ENCODE data around the gene SKIC3.

The SKIC3 gene

GRCh38 chr5:95519151-95519550 lies 35.6 kb downstream of the SKIC3 start:
- Histone ChIP-seq H3K9ac (no peak overlapping the region), H2AFZ (ENCODE audit: low read depth) (no peak overlapping the region), H3K36me3 (ENCODE audit: insufficient read depth) (no peaks in the 10 kb centered on the region; the same call in 1 of the 2 replicates), H3K4me2 (no peak overlapping the region), H3K4me3 (IDR thresholded peaks at IDR 0.05; ENCODE audit: insufficient read depth, low read depth, low read length) (no peak overlapping the region), H3K27ac (no peak overlapping the region), H4K20me1 (ENCODE audit: insufficient read depth) (no peaks in the 10 kb centered on the region), H3K79me2 (ENCODE audit: insufficient read depth, low read depth) (no peaks in the 10 kb centered on the region), H3K27me3 (ENCODE audit: insufficient read depth, low read depth) (no peaks in the 10 kb centered on the region), H3K4me1 (ENCODE audit: low read depth, poor library complexity, severe bottlenecking) (no peaks in the 10 kb centered on the region)
- no peak for TF ChIP-seq CTCF (conservative IDR thresholded peaks at IDR 0.05; ENCODE audit: low read depth, low read length)

- no peaks in the 10 kb centered on the region; the same call in 1 of the 2 replicates for H3K36me3 ChIP-seq (ENCODE audit: insufficient read depth)
- H3K9ac ChIP-seq, result no peak overlapping the region
- no peak overlapping the region for H3K27ac ChIP-seq
- H4K20me1 ChIP-seq (ENCODE audit: insufficient read depth), result no peaks in the 10 kb centered on the region
- H3K4me1 ChIP-seq (ENCODE audit: low read depth, poor library complexity, severe bottlenecking), result no peaks in the 10 kb centered on the region
- H2AFZ ChIP-seq (ENCODE audit: low read depth), result no peak overlapping the region
- H3K4me2 ChIP-seq, result no peak overlapping the region
- H3K79me2 ChIP-seq (ENCODE audit: insufficient read depth, low read depth), result no peaks in the 10 kb centered on the region
- H3K27me3 ChIP-seq (ENCODE audit: insufficient read depth, low read depth), result no peaks in the 10 kb centered on the region
- TF ChIP-seq CTCF (conservative IDR thresholded peaks at IDR 0.05; ENCODE audit: low read depth, low read length), result no peak
- no peak overlapping the region for H3K4me3 ChIP-seq (IDR thresholded peaks at IDR 0.05; ENCODE audit: insufficient read depth, low read depth, low read length)
These were observed 36.4 kb downstream of the SKIC3 start for GRCh38 chr5:95518417-95518816.

GRCh38 chr5:95511606-95512005 lies 43.2 kb downstream of the SKIC3 start:
- no peaks in the 10 kb centered on the region for H3K27me3 ChIP-seq (ENCODE audit: insufficient read depth, low read depth)
- no peaks in the 10 kb centered on the region for H3K79me2 ChIP-seq (ENCODE audit: insufficient read depth, low read depth)
- H3K4me2 ChIP-seq, result no peak overlapping the region
- no peak overlapping the region for H3K27ac ChIP-seq
- no peaks in the 10 kb centered on the region for H3K4me1 ChIP-seq (ENCODE audit: low read depth, poor library complexity, severe bottlenecking)
- no peaks in the 10 kb centered on the region for H3K36me3 ChIP-seq (ENCODE audit: insufficient read depth)
- TF ChIP-seq CTCF (conservative IDR thresholded peaks at IDR 0.05; ENCODE audit: low read depth, low read length), result no peak
- no peaks in the 10 kb centered on the region for H4K20me1 ChIP-seq (ENCODE audit: insufficient read depth)
- H3K4me3 ChIP-seq (IDR thresholded peaks at IDR 0.05; ENCODE audit: insufficient read depth, low read depth, low read length), result no peak overlapping the region
- no peak overlapping the region for H3K9ac ChIP-seq
- H2AFZ ChIP-seq (ENCODE audit: low read depth), result no peak overlapping the region

- Histone ChIP-seq H3K36me3 (ENCODE audit: insufficient read depth) (no peaks in the 10 kb centered on the region), H2AFZ (ENCODE audit: low read depth) (no peak overlapping the region), H3K79me2 (ENCODE audit: insufficient read depth, low read depth) (no peaks in the 10 kb centered on the region), H3K9ac (no peak overlapping the region), H3K4me1 (ENCODE audit: low read depth, poor library complexity, severe bottlenecking) (no peaks in the 10 kb centered on the region), H4K20me1 (ENCODE audit: insufficient read depth) (no peaks in the 10 kb centered on the region), H3K27me3 (ENCODE audit: insufficient read depth, low read depth) (no peaks in the 10 kb centered on the region), H3K27ac (no peak overlapping the region), H3K4me2 (no peak overlapping the region), H3K4me3 (IDR thresholded peaks at IDR 0.05; ENCODE audit: insufficient read depth, low read depth, low read length) (no peak overlapping the region)
- no peak for TF ChIP-seq CTCF (conservative IDR thresholded peaks at IDR 0.05; ENCODE audit: low read depth, low read length)
These were observed 46.2 kb downstream of the SKIC3 start for GRCh38 chr5:95508550-95508949.
